ENCODE data around the gene GRID1. TPM values are rescaled to one million over a fixed set of nuclear protein-coding genes. Genes with fewer than 3 reads are reported as not detected.

The GRID1 gene
- polyA plus RNA-seq, 1 of the 3 experiments (the other 2 are of a cell fraction), result 0.13 TPM

DNA sequence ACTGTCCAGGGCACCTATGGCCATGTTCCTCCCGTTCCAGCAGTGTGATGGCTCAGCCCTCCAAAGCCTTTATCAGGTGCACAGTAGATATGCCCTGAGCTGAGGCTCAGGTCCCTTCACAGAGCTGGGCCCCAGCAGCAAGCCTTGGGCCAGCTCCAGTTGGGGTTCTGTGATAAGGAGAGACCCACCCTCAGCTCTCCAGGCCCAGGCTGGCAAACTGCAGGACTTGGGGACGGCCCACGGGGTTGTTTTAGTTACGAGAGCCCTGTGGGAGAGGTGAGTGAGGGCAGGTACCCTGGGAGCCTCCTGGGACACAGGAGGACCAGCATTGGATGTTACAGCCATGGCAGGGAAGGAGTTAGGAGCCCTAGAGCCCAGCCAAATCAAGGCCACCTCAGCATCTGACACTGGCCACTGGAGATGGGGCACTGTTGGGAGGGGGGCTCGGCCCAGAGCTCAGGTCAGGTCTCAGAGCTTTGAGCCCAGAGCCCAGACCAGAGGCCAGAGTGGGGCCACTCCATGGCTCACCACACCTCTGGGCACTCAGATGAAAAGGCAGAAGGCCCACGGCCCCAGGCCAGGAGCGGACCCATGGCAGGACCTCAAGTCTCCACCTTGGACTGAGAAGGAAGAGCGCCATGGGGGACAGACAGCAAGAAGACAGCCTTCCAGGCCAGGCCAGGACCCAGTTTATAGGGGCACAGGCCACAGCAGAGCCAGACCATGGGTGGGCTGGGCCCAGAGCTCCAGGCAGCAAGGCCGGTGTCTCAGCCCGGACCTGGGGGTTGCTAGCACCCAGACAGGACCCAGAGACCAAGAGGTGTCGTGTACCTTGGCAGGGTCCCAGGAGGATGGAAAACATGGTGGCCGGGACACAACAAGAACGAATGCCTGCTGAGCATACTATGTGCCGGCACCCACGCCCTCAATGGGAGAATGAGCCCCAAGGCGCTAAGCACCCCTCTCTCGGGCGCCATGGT lies 12.8 kb downstream of the GRID1 start:
- Histone ChIP-seq H3K9me2 (no peaks in the 10 kb centered on the region), H3K4me3 (ENCODE audit: low read depth in 2 of 2, low read length in 1 of 2) (no peak overlapping the region), H3K79me2 (ENCODE audit: insufficient read depth) (no peaks in the 10 kb centered on the region), H3K4me1 (ENCODE audit: control insufficient read depth in 1 of 2, insufficient read depth in 2 of 2, low read depth in 1 of 2, low read length in 1 of 2) (peaks cover 0 to 7% of the 10 kb centered on the region in 2 experiments; a peak in 1 of 4 replicates), H3F3A (replicated peaks; ENCODE audit: insufficient read depth) (no peaks in the 10 kb centered on the region), H3K36me3 (replicated peaks in 1 of 2; ENCODE audit: control insufficient read depth in 1 of 2, insufficient read depth in 2 of 2, low read length in 1 of 2) (no peaks in the 10 kb centered on the region), H3K9me3 (no peaks in the 10 kb centered on the region), H3K27me3 (ENCODE audit: insufficient read depth) (no peaks in the 10 kb centered on the region), H3K27ac (ENCODE audit: low read depth in 2 of 2, low read length in 1 of 2) (no peak overlapping the region), H3K4me2 (no peak overlapping the region), H4K20me1 (ENCODE audit: insufficient read depth) (no peaks in the 10 kb centered on the region), H3K9ac (no peak overlapping the region), H2AFZ (ENCODE audit: low read depth) (no peak overlapping the region)
- WGBS (ENCODE audit: low lambda C conversion rate), result 51% methylated on average over 8 of the region's 18 CpGs
- CTCF ChIA-PET, result interaction anchor here (1.8 to 13.2 kb wide), 2 partner anchors 8 to 92 kb away, joined by 4 to 191 read pairs; partner anchors contain the start of gene GRID1
- DNase-seq, result no peak
- POLR2A ChIA-PET, result no interaction called here
- TF ChIP-seq FOSL2 (IDR thresholded peaks at IDR 0.05; ENCODE audit: borderline replicate concordance, low read depth) (no peak), YY1 (IDR thresholded peaks at IDR 0.05; ENCODE audit: low read depth) (no peak), POLR2AphosphoS5 (IDR thresholded peaks at IDR 0.05; ENCODE audit: low read depth, low read length) (no peak), FOXM1 (IDR thresholded peaks at IDR 0.05; ENCODE audit: low read depth) (no peak), JUND (IDR thresholded peaks at IDR 0.05) (no peak)
- TF ChIP-seq, protein P1, sequence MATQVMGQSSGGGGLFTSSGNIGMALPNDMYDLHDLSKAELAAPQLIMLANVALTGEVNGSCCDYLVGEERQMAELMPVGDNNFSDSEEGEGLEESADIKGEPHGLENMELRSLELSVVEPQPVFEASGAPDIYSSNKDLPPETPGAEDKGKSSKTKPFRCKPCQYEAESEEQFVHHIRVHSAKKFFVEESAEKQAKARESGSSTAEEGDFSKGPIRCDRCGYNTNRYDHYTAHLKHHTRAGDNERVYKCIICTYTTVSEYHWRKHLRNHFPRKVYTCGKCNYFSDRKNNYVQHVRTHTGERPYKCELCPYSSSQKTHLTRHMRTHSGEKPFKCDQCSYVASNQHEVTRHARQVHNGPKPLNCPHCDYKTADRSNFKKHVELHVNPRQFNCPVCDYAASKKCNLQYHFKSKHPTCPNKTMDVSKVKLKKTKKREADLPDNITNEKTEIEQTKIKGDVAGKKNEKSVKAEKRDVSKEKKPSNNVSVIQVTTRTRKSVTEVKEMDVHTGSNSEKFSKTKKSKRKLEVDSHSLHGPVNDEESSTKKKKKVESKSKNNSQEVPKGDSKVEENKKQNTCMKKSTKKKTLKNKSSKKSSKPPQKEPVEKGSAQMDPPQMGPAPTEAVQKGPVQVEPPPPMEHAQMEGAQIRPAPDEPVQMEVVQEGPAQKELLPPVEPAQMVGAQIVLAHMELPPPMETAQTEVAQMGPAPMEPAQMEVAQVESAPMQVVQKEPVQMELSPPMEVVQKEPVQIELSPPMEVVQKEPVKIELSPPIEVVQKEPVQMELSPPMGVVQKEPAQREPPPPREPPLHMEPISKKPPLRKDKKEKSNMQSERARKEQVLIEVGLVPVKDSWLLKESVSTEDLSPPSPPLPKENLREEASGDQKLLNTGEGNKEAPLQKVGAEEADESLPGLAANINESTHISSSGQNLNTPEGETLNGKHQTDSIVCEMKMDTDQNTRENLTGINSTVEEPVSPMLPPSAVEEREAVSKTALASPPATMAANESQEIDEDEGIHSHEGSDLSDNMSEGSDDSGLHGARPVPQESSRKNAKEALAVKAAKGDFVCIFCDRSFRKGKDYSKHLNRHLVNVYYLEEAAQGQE (IDR thresholded peaks at IDR 0.05; ENCODE audit: low read depth, low read length), result no peak
- TF ChIP-seq, protein P2, sequence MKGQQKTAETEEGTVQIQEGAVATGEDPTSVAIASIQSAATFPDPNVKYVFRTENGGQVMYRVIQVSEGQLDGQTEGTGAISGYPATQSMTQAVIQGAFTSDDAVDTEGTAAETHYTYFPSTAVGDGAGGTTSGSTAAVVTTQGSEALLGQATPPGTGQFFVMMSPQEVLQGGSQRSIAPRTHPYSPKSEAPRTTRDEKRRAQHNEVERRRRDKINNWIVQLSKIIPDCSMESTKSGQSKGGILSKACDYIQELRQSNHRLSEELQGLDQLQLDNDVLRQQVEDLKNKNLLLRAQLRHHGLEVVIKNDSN (IDR thresholded peaks at IDR 0.05; ENCODE audit: borderline replicate concordance, low read depth), result no peak

DNA sequence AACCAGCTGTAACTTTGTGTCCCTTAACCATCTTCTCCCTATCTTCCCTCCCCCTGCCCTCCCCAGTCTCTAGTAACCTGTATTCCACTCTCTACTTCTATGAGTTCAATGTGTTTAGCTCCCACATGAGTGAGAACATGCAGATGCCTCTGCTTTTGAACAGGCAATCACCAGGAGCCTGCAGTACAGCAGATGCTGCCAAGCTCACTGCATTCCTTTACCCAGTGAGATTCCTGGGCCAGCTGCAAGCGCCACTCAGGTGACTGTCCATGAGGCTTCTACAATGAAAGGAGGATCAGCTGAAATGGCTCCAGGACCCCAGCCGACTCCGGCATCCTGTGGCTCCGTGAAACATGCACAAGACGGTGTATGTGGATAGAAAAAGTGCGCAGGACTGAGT lies 15.7 kb downstream of the GRID1 start:
- Histone ChIP-seq H3K27me3 (ENCODE audit: insufficient read depth) (no peaks in the 10 kb centered on the region), H3K36me3 (replicated peaks in 1 of 2; ENCODE audit: control insufficient read depth in 1 of 2, insufficient read depth in 2 of 2, low read length in 1 of 2) (no peaks in the 10 kb centered on the region), H3K4me1 (ENCODE audit: control insufficient read depth in 1 of 2, insufficient read depth in 2 of 2, low read depth in 1 of 2, low read length in 1 of 2) (peaks cover 0 to 35% of the 10 kb centered on the region in 2 experiments; a peak in 2 of 4 replicates), H2AFZ (ENCODE audit: low read depth) (no peak overlapping the region), H3K27ac (ENCODE audit: low read depth in 2 of 2, low read length in 1 of 2) (no peak overlapping the region), H3K4me2 (no peak overlapping the region), H3K4me3 (ENCODE audit: low read depth in 2 of 2, low read length in 1 of 2) (no peak overlapping the region), H3K9me3 (no peaks in the 10 kb centered on the region), H3K9me2 (no peaks in the 10 kb centered on the region), H4K20me1 (ENCODE audit: insufficient read depth) (no peaks in the 10 kb centered on the region), H3K79me2 (ENCODE audit: insufficient read depth) (no peaks in the 10 kb centered on the region), H3F3A (replicated peaks; ENCODE audit: insufficient read depth) (no peaks in the 10 kb centered on the region), H3K9ac (no peak overlapping the region)
- TF ChIP-seq NFIC (IDR thresholded peaks at IDR 0.05; ENCODE audit: borderline replicate concordance), result no peak
- TF ChIP-seq TCF12 (IDR thresholded peaks at IDR 0.05), result no peak
- TF ChIP-seq, protein P3, sequence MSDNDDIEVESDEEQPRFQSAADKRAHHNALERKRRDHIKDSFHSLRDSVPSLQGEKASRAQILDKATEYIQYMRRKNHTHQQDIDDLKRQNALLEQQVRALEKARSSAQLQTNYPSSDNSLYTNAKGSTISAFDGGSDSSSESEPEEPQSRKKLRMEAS (IDR thresholded peaks at IDR 0.05; ENCODE audit: low read depth), result no peak
- no peak for TF ChIP-seq RAD21 (IDR thresholded peaks at IDR 0.05; ENCODE audit: low read length)
- no peak for TF ChIP-seq TAF1 (IDR thresholded peaks at IDR 0.05; ENCODE audit: borderline replicate concordance, low read depth, low read length)
- no peak for TF ChIP-seq POLR2AphosphoS5 (IDR thresholded peaks at IDR 0.05; ENCODE audit: low read depth, low read length)
- no peak for TF ChIP-seq YY1 (IDR thresholded peaks at IDR 0.05; ENCODE audit: low read depth)
- no peak for TF ChIP-seq RXRA (IDR thresholded peaks at IDR 0.05; ENCODE audit: borderline replicate concordance, low read depth)
- TF ChIP-seq FOSL2 (IDR thresholded peaks at IDR 0.05; ENCODE audit: borderline replicate concordance, low read depth), result no peak
- TF ChIP-seq SIN3A (IDR thresholded peaks at IDR 0.05; ENCODE audit: borderline replicate concordance, low read depth, low read length), result no peak
- no peak for TF ChIP-seq MXI1 (IDR thresholded peaks at IDR 0.05; ENCODE audit: low read depth, low read length)
- no peak for TF ChIP-seq JUND (IDR thresholded peaks at IDR 0.05)
- no peak for TF ChIP-seq CHD2 (IDR thresholded peaks at IDR 0.05; ENCODE audit: low read length, partially characterized antibody)
- no peak for TF ChIP-seq RFX5 (IDR thresholded peaks at IDR 0.05; ENCODE audit: low read length)
- TF ChIP-seq, protein P4, sequence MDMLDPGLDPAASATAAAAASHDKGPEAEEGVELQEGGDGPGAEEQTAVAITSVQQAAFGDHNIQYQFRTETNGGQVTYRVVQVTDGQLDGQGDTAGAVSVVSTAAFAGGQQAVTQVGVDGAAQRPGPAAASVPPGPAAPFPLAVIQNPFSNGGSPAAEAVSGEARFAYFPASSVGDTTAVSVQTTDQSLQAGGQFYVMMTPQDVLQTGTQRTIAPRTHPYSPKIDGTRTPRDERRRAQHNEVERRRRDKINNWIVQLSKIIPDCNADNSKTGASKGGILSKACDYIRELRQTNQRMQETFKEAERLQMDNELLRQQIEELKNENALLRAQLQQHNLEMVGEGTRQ (IDR thresholded peaks at IDR 0.05; ENCODE audit: borderline replicate concordance, low read depth, low read length), result no peak
- TF ChIP-seq RCOR1 (IDR thresholded peaks at IDR 0.05; ENCODE audit: low read length), result no peak
- 38% methylated on average over 6 of the region's 6 CpGs for WGBS (ENCODE audit: low lambda C conversion rate)
- CTCF ChIA-PET, result interaction anchor here (1.0 to 13.2 kb wide), 6 partner anchors 9 to 564 kb away, joined by 3 to 191 read pairs (median 4); partner anchors contain the start of gene GRID1
- no peak for DNase-seq
- POLR2A ChIA-PET, result interaction anchor here (1.3 kb wide), 1 partner anchor 11 kb away, joined by 3 read pairs; no protein-coding TSS in a partner anchor
